Cardiac muscle cell (in vitro differentiated cells and primary cell): Measurements from ENCODE around the gene ELN. TPM values are rescaled to one million over a fixed set of nuclear protein-coding genes. Genes with fewer than 3 reads are reported as not detected.
A peak's percentile ranks its signal among the peaks of the same experiment; 100 is the strongest.

Source experiments
- DNase-seq, 2 donors: peaks; one replicate each; pipeline versions ENCODE4 v3.0.0 to v3.0.0-alpha.2; 2010 to 2017; ENCODE audit warnings: low read depth in 1 of 2, low spot score in 1 of 2
- H3K27ac ChIP-seq: fragments of 200-600 bp; sonication (generic); 2 replicates; pipeline ENCODE4 v1.5.1; 2016
- H3K27me3 ChIP-seq: fragments of 200-600 bp; sonication (generic); 2 replicates; pipeline ENCODE4 v1.6.0; 2016; ENCODE audit warnings: control low read depth
- H3K36me3 ChIP-seq: fragments of 200-600 bp; sonication (generic); 2 replicates; pipeline ENCODE4 v1.5.1; 2016; ENCODE audit warnings: control low read depth
- H3K4me1 ChIP-seq: fragments of 200-600 bp; sonication (generic); 2 replicates; pipeline ENCODE4 v1.8.1; 2017; ENCODE audit warnings: low read depth, mild to moderate bottlenecking, mixed run types
- H3K4me3 ChIP-seq: fragments of 200-600 bp; sonication (generic); 2 replicates; pipeline ENCODE4 v1.5.1; 2016; ENCODE audit warnings: mild to moderate bottlenecking
- H3K9me3 ChIP-seq: fragments of 200-600 bp; sonication (generic); 2 replicates; pipeline ENCODE4 v1.5.1; 2017; ENCODE audit warnings: low read depth, mild to moderate bottlenecking, control low read depth
- CTCF ChIP-seq: IDR thresholded peaks from 2 replicates; pipeline ENCODE4 v1.5.1; 2012; ENCODE audit warnings: low read depth, mild to moderate bottlenecking, low read length
- polyA plus RNA-seq: library from polyadenylated mRNA; unstranded; fragments of >200 nt; fragmentation: Nextera tagmentation; extraction: Ambion mirVana; gene quantifications from 2 replicates; pipeline ENCODE4 v1.2.1, GENCODE V29; 2016
- total RNA-seq: library from RNA; depleted of rRNA; stranded (reverse); fragments of >200 nt; gene quantifications from 2 replicates; pipeline ENCODE4 v1.2.3, GENCODE V29; 2016

The ELN gene
- total and polyA plus RNA-seq, 2 experiments from 2014 or later: 0.77 TPM; not detected in 1

- H3K9me3 ChIP-seq: no peaks in the 10 kb centered on the region
- no peak overlapping the region for H3K4me3 ChIP-seq
- H3K36me3 ChIP-seq: no peaks in the 10 kb centered on the region
- no peak for TF ChIP-seq CTCF
- DNase-seq: peak in 1 of 2 donors; percentile 81
- peaks cover 14% of the 10 kb centered on the region for H3K4me1 ChIP-seq
- no peaks in the 10 kb centered on the region for H3K27me3 ChIP-seq
- H3K27ac ChIP-seq: peak overlapping the region; percentile 37
Observed at GRCh38 chr7:74029991-74030415, 2.0 kb downstream of the ELN start.

GRCh38 chr7:74030861-74031260 lies 2.9 kb downstream of the ELN start:
- no peaks in the 10 kb centered on the region for H3K36me3 ChIP-seq

GRCh38 chr7:74031403-74032190 lies 3.6 kb downstream of the ELN start:
- H3K27me3 ChIP-seq: no peaks in the 10 kb centered on the region
- no peak for DNase-seq
- H3K27ac ChIP-seq: no peak overlapping the region
- no peaks in the 10 kb centered on the region for H3K9me3 ChIP-seq
- no peak overlapping the region for H3K4me3 ChIP-seq
- no peaks in the 10 kb centered on the region for H3K36me3 ChIP-seq
- H3K4me1 ChIP-seq: peaks cover 14% of the 10 kb centered on the region
- no peak for TF ChIP-seq CTCF

More at GRCh38 chr7:74030861-74031260, 2.9 kb downstream of the ELN start:
- no peak for TF ChIP-seq CTCF
- peaks cover 14% of the 10 kb centered on the region for H3K4me1 ChIP-seq
- H3K27ac ChIP-seq: no peak overlapping the region
- H3K27me3 ChIP-seq: no peaks in the 10 kb centered on the region
- no peaks in the 10 kb centered on the region for H3K9me3 ChIP-seq
- no peak for DNase-seq
- H3K4me3 ChIP-seq: no peak overlapping the region

GRCh38 chr7:74032191-74032490 lies 4.2 kb downstream of the ELN start:
- Histone ChIP-seq H3K4me3 (no peak overlapping the region), H3K9me3 (no peaks in the 10 kb centered on the region), H3K27ac (no peak overlapping the region), H3K27me3 (no peaks in the 10 kb centered on the region), H3K36me3 (no peaks in the 10 kb centered on the region), H3K4me1 (peaks cover 14% of the 10 kb centered on the region)
- TF ChIP-seq CTCF: no peak
- peak in 1 of 2 donors; percentile 79 for DNase-seq

- Histone ChIP-seq H3K4me1 (peaks cover 14% of the 10 kb centered on the region), H3K36me3 (no peaks in the 10 kb centered on the region), H3K9me3 (no peaks in the 10 kb centered on the region), H3K27me3 (no peaks in the 10 kb centered on the region), H3K4me3 (no peak overlapping the region), H3K27ac (no peak overlapping the region)
- no peak for TF ChIP-seq CTCF
- DNase-seq: peak in 1 of 2 donors; percentile 17
Observed at GRCh38 chr7:74032624-74033371, 4.8 kb downstream of the ELN start.
